Liver (tissue), 9 donors: ENCODE results near the gene SPATC1L. TPM values are rescaled to one million over a fixed set of nuclear protein-coding genes. Genes with fewer than 3 reads are reported as not detected.

Experiments used
- DNase-seq: peaks from one replicate; pipeline ENCODE4 v3.0.0-alpha.2; 2017; ENCODE audit warnings: low spot score
- H3K27ac ChIP-seq, 2 donors: one replicate each; pipeline ENCODE4 v1.7.0; 2013; ENCODE audit warnings: inconsistent platforms in 2 of 2, low read length in 2 of 2, control low read depth in 1 of 2, low read depth in 1 of 2, mild to moderate bottlenecking in 1 of 2
- H3K27me3 ChIP-seq, 4 donors: one replicate each; pipeline versions ENCODE4 v1.6.1 to v1.7.0; 2013; ENCODE audit warnings: low read length in 3 of 4, inconsistent platforms in 1 of 4, mild to moderate bottlenecking in 1 of 4, moderate library complexity in 1 of 4; ENCODE audit not compliant: control insufficient read depth in 4 of 4, insufficient read depth in 4 of 4
- H3K36me3 ChIP-seq, 4 donors: one replicate each; pipeline versions ENCODE4 v1.6.1 to v1.7.0; 2013; ENCODE audit warnings: low read length in 3 of 4, mild to moderate bottlenecking in 3 of 4, low read depth in 1 of 4, moderate library complexity in 1 of 4; ENCODE audit not compliant: control insufficient read depth in 4 of 4, insufficient read depth in 3 of 4
- H3K4me1 ChIP-seq, 4 donors: one replicate each; pipeline versions ENCODE4 v1.6.1 to v1.7.0; 2013; ENCODE audit warnings: low read length in 3 of 4, mild to moderate bottlenecking in 3 of 4, moderate library complexity in 1 of 4; ENCODE audit not compliant: control insufficient read depth in 4 of 4, insufficient read depth in 4 of 4
- H3K4me3 ChIP-seq, 3 donors: one replicate each; pipeline versions ENCODE4 v1.6.1 to v1.7.0; 2013; ENCODE audit warnings: low read length in 3 of 3, control low read depth in 1 of 3, low read depth in 1 of 3, mild to moderate bottlenecking in 1 of 3
- H3K9ac ChIP-seq, 2 donors: one replicate each; pipeline ENCODE4 v1.7.0; 2013; ENCODE audit warnings: low read length in 2 of 2, mild to moderate bottlenecking in 2 of 2, moderate library complexity in 2 of 2, control low read depth in 1 of 2, low read depth in 1 of 2
- H3K9me3 ChIP-seq, 4 donors: one replicate each; pipeline versions ENCODE4 v1.6.1 to v1.7.0; 2013; ENCODE audit warnings: low read length in 3 of 4; ENCODE audit not compliant: control insufficient read depth in 4 of 4
- ATF3 ChIP-seq: IDR thresholded peaks from 2 replicates; pipeline ENCODE4 v1.6.1; 2016; ENCODE audit warnings: antibody characterized with exemption
- CTCF ChIP-seq: fragments of 150-350 bp; IDR thresholded peaks from 2 replicates; pipeline ENCODE4 v1.5.1; 2017; ENCODE audit warnings: improper control_type of control experiment, low read depth, low read length; ENCODE audit not compliant: missing input control
- FOXA1 ChIP-seq: IDR thresholded peaks from 2 replicates; pipeline ENCODE4 v1.6.1; 2016; ENCODE audit warnings: antibody characterized with exemption
- FOXA2 ChIP-seq: IDR thresholded peaks from 2 replicates; pipeline ENCODE4 v1.6.1; 2016; ENCODE audit warnings: antibody characterized with exemption
- HNF4A ChIP-seq, 2 donors: conservative IDR thresholded peaks; 2 replicates each; pipeline ENCODE4 v1.6.1; 2016; ENCODE audit warnings: antibody characterized with exemption in 2 of 2, mild to moderate bottlenecking in 2 of 2
- JUND ChIP-seq, 2 donors: IDR thresholded peaks; 2 replicates each; pipeline ENCODE4 v1.6.1; 2016; ENCODE audit warnings: antibody characterized with exemption in 2 of 2
- RAD21 ChIP-seq, 2 donors: IDR thresholded peaks; 2 replicates each; pipeline ENCODE4 v1.6.1; 2016; ENCODE audit warnings: antibody characterized with exemption in 2 of 2, mild to moderate bottlenecking in 2 of 2
- SP1 ChIP-seq: IDR thresholded peaks from 2 replicates; pipeline ENCODE4 v1.6.1; 2018; ENCODE audit warnings: antibody characterized with exemption, mild to moderate bottlenecking
- TAF1 ChIP-seq: conservative IDR thresholded peaks from 2 replicates; pipeline ENCODE4 v1.6.1; 2016; ENCODE audit warnings: antibody characterized with exemption, mild to moderate bottlenecking
- YY1 ChIP-seq: IDR thresholded peaks from 2 replicates; pipeline ENCODE4 v1.6.1; 2016; ENCODE audit warnings: antibody characterized with exemption, mild to moderate bottlenecking
- ZBTB33 ChIP-seq: IDR thresholded peaks from 2 replicates; pipeline ENCODE4 v1.6.1; 2016; ENCODE audit warnings: antibody characterized with exemption
- WGBS: extraction: QIAGEN DNeasy Blood & Tissue Kit; methylation state at CpG from one replicate; pipeline ENCODE4 v1.1.7; 2013; 5-methylcytosine and 5-hydroxymethylcytosine counted together
- polyA plus RNA-seq, 2 donors: library from polyadenylated mRNA; stranded (reverse) in 1 of 2; unstranded in 1 of 2; fragments of 200-250 nt in 1 of 2; fragments of >200 nt in 1 of 2; fragmentation: Nextera tagmentation in 1 of 2; extraction: Ambion mirVana in 1 of 2; gene quantifications; one replicate each; pipeline versions ENCODE4 v1.2.1 to v1.2.3, GENCODE V29; 2013 to 2015
- total RNA-seq, 2 donors: library from RNA; depleted of rRNA; stranded (reverse); fragments of >200 nt; gene quantifications; one replicate each; pipeline ENCODE4 v1.2.3, GENCODE V29; 2014
- donor health status: healthy.
- donor health status: healthy.
- donor health status: healthy.
- donor health status: healthy.
- donor health status: healthy.

SPATC1L gene
- total and polyA plus RNA-seq, 4 donors: 0.33 to 3.5 (median 0.79) TPM

GRCh38 chr21:46196733-46197132, 12.5 kb upstream of the SPATC1L start:
- Histone ChIP-seq H3K4me3 (no peak overlapping the region), H3K27ac (no peak overlapping the region), H3K4me1 (no peaks in the 10 kb centered on the region), H3K27me3 (no peaks in the 10 kb centered on the region), H3K36me3 (peaks cover 13 to 57% (median 44%) of the 10 kb centered on the region in 4 donors), H3K9me3 (no peaks in the 10 kb centered on the region), H3K9ac (no peak overlapping the region)
- DNase-seq: no peak
- TF ChIP-seq JUND (IDR thresholded peaks at IDR 0.05): no peak
- TF ChIP-seq CTCF: no peak
- TF ChIP-seq ZBTB33: no peak
- no peak for TF ChIP-seq YY1
- no peak for TF ChIP-seq TAF1
- no peak for TF ChIP-seq FOXA1
- no peak for TF ChIP-seq FOXA2
- no peak for TF ChIP-seq HNF4A (conservative IDR thresholded peaks at IDR 0.05)
- TF ChIP-seq RAD21 (IDR thresholded peaks at IDR 0.05): no peak
- 87% methylated on average over 20 of the region's 20 CpGs for WGBS

GRCh38 chr21:46195595-46196195, 11.4 kb upstream of the SPATC1L start:
- Histone ChIP-seq H3K4me3 (no peak overlapping the region), H3K27me3 (no peaks in the 10 kb centered on the region), H3K27ac (no peak overlapping the region), H3K9ac (no peak overlapping the region), H3K36me3 (peaks cover 13 to 62% (median 46%) of the 10 kb centered on the region in 4 donors), H3K4me1 (no peaks in the 10 kb centered on the region), H3K9me3 (no peaks in the 10 kb centered on the region)
- TF ChIP-seq TAF1 (no peak), ATF3 (no peak), SP1 (no peak), ZBTB33 (no peak), FOXA2 (no peak)
- no peak for DNase-seq
- 92% methylated on average over 20 of the region's 20 CpGs for WGBS
